Thoracic aorta (tissue), 2 donors: ENCODE data around the gene CDKL1. TPM values are rescaled to one million over a fixed set of nuclear protein-coding genes. Genes with fewer than 3 reads are reported as not detected.
"Not testable (repeated sequence)": the region's sequence is repeated elsewhere in the genome, so short reads cannot be mapped to it uniquely, and the experiment has no call there.

Experiments used
- ATAC-seq: fragments of 150-250 bp; one replicate; pipeline ENCODE4 v1.8.0; 2017; ENCODE audit warnings: low read depth; ENCODE audit not compliant: insufficient number of reproducible peaks, low FRiP score
- DNase-seq: peaks from one replicate; pipeline ENCODE4 v3.0.0-alpha.2; 2020; ENCODE audit warnings: low spot score
- H3K27ac ChIP-seq, 2 donors: fragments of 200-600 bp; sonication (generic); 1 replicate in 1 of 2; 2 replicates in 1 of 2; pipeline ENCODE4 v1.5.1; 2016; ENCODE audit warnings: mild to moderate bottlenecking in 2 of 2, moderate library complexity in 2 of 2
- H3K27me3 ChIP-seq: fragments of 200-600 bp; sonication (generic); replicated peaks from 2 replicates; pipeline ENCODE4 v1.6.0; 2016; ENCODE audit warnings: mild to moderate bottlenecking; ENCODE audit not compliant: insufficient read depth
- H3K36me3 ChIP-seq: fragments of 200-600 bp; sonication (generic); one replicate; pipeline ENCODE4 v1.5.1; 2016
- H3K4me1 ChIP-seq, 2 donors: fragments of 200-600 bp; sonication (generic); 1 replicate in 1 of 2; 2 replicates in 1 of 2; pipeline versions ENCODE4 v1.5.1 to v1.6.0; 2016; ENCODE audit warnings: low read depth in 2 of 2, mild to moderate bottlenecking in 1 of 2; ENCODE audit not compliant: control insufficient read depth in 1 of 2
- H3K4me3 ChIP-seq: fragments of 200-600 bp; sonication (generic); 2 replicates; pipeline ENCODE4 v1.5.1; 2016; ENCODE audit warnings: mild to moderate bottlenecking
- H3K9me3 ChIP-seq: fragments of 200-600 bp; sonication (generic); 2 replicates; pipeline ENCODE4 v1.5.1; 2016
- total RNA-seq, 2 donors: library from RNA; depleted of rRNA; stranded (reverse); fragments of >200 nt; gene quantifications; one replicate each; pipeline versions ENCODE4 v1.1.0 to v1.2.3, GENCODE V29; 2016
- TF ChIP-seq, protein P1 (sequence below): fragments of 200-600 bp; sonication (generic); IDR thresholded peaks from one replicate; pipeline ENCODE4 v1.5.1; 2019; ENCODE audit warnings: antibody characterized with exemption

The CDKL1 gene
- total RNA-seq, 2 donors from 2014 or later: 2.8 to 8.1 TPM

DNA sequence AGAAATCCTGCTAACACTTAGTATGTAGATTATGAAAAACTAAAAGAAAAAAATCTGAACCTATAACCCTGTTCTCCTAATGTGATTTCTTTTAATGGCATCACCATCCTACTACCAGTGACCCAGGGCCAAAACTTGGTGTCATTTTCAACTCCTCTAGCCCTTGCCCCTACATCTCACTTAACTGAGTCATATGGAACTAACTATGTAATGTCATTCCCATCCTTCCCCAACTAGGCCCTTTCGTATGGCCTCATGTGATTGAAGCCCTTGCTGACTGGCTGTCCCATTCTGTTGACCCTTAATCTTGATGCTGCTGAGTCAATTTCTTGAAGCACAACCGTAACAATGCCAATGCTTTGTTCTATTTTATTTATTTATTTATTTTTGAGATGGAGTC lies 77.0 kb downstream of the CDKL1 start:
- H3K4me3 ChIP-seq: no peak overlapping the region
- peak overlapping the region in 1 of 2 donors; percentile 60 for H3K27ac ChIP-seq
- peaks cover 0 to 15% of the 10 kb centered on the region in 2 donors for H3K4me1 ChIP-seq
- no peaks in the 10 kb centered on the region for H3K27me3 ChIP-seq
- TF ChIP-seq, protein P1, sequence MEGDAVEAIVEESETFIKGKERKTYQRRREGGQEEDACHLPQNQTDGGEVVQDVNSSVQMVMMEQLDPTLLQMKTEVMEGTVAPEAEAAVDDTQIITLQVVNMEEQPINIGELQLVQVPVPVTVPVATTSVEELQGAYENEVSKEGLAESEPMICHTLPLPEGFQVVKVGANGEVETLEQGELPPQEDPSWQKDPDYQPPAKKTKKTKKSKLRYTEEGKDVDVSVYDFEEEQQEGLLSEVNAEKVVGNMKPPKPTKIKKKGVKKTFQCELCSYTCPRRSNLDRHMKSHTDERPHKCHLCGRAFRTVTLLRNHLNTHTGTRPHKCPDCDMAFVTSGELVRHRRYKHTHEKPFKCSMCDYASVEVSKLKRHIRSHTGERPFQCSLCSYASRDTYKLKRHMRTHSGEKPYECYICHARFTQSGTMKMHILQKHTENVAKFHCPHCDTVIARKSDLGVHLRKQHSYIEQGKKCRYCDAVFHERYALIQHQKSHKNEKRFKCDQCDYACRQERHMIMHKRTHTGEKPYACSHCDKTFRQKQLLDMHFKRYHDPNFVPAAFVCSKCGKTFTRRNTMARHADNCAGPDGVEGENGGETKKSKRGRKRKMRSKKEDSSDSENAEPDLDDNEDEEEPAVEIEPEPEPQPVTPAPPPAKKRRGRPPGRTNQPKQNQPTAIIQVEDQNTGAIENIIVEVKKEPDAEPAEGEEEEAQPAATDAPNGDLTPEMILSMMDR: no peak
- H3K9me3 ChIP-seq: no peaks in the 10 kb centered on the region
- no peak for DNase-seq
- no peak for ATAC-seq
- no peaks in the 10 kb centered on the region for H3K36me3 ChIP-seq

DNA sequence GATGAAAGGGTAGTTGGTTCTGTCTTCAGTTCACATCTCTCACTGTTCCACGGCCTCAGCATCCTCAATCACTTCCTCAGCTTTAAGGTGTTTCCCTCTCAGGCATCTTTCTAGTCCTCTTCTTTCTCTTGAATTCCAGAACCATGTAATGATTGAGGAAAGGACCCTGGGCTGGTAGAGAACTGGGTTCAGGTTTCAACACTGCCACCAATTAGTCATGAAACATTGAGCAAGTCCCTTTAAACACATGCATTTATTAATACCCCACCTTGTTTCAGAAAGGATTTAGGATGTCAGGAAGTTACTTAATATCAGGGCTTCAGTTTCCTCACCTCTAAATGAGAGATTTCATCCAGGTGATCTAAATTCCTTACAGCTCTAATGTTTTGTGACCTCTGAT lies 77.4 kb downstream of the CDKL1 start:
- Histone ChIP-seq H3K4me1 (peaks cover 0 to 15% of the 10 kb centered on the region in 2 donors), H3K36me3 (no peaks in the 10 kb centered on the region), H3K4me3 (no peak overlapping the region), H3K27me3 (no peaks in the 10 kb centered on the region), H3K9me3 (no peaks in the 10 kb centered on the region), H3K27ac (peak overlapping the region in 1 of 2 donors; percentile 60)
- DNase-seq (no peak), ATAC-seq (no peak)
- TF ChIP-seq, protein P1: no peak

- peaks cover 2 to 19% of the 10 kb centered on the region in 2 donors for H3K4me1 ChIP-seq
- DNase-seq (no peak), ATAC-seq (no peak)
- no peaks in the 10 kb centered on the region for H3K9me3 ChIP-seq
- H3K27ac ChIP-seq: no peak overlapping the region
- TF ChIP-seq, protein P1: peak; percentile 65
- no peaks in the 10 kb centered on the region for H3K36me3 ChIP-seq
- H3K4me3 ChIP-seq: no peak overlapping the region
- no peaks in the 10 kb centered on the region for H3K27me3 ChIP-seq
These were observed 78.6 kb downstream of the CDKL1 start for GRCh38 chr14:50318031-50318626.

GRCh38 chr14:50314098-50314497 lies 82.6 kb downstream of the CDKL1 start:
- ATAC-seq: not testable (repeated sequence)
- peaks cover 10 to 21% of the 10 kb centered on the region in 2 donors for H3K4me1 ChIP-seq

GRCh38 chr14:50312734-50313054 lies 84.0 kb downstream of the CDKL1 start:
- DNase-seq (no peak), ATAC-seq (peak; percentile 13)
- TF ChIP-seq, protein P1: no peak
- peak overlapping the region; percentile 83 for H3K4me3 ChIP-seq
- H3K27ac ChIP-seq: peak overlapping the region; percentile 80 to 90
- no peaks in the 10 kb centered on the region for H3K27me3 ChIP-seq
- no peaks in the 10 kb centered on the region for H3K9me3 ChIP-seq
- no peaks in the 10 kb centered on the region for H3K36me3 ChIP-seq
- H3K4me1 ChIP-seq: peaks cover 10 to 18% of the 10 kb centered on the region in 2 donors

More at GRCh38 chr14:50314098-50314497, 82.6 kb downstream of the CDKL1 start:
- H3K9me3 ChIP-seq, H3K36me3 ChIP-seq, DNase-seq, H3K27ac ChIP-seq, H3K4me3 ChIP-seq, H3K27me3 ChIP-seq: not testable (repeated sequence)
